GOT3 (cell line): ENCODE measurements around the gene ARSJ.

Source experiments
- DNase-seq: peaks from one replicate; lab custom pipeline; 2025; ENCODE audit warnings: mixed read lengths; lab: John Stamatoyannopoulos, UW

Gene ARSJ

DNA sequence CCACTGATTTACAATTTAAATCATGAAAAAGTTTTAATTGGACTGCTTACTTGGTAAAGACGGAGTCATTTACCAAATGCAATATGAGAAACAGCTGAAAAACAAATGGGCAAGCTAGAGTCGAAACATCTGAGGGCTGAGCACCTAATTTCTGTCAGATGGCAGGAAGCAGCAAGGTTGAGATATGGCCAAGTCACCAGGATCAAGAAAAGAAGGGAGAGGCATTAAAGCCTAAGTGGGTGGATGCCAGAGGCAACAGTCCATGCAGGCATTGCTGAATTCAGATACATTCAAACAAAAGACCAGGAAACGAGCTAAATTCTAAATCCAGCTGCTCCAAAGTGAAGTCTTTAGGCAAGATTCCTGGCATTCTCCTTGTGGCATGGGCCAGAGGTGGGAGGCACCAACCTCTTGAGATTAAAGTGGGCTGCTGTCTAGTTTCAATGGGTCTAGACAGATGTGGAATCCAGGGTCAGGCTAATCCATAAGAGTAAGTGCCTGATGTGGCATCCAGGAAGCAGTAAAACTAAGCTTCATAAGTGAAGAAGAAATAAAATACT is 8.0 kb upstream of the ARSJ start:
- DNase-seq = no peak

DNA sequence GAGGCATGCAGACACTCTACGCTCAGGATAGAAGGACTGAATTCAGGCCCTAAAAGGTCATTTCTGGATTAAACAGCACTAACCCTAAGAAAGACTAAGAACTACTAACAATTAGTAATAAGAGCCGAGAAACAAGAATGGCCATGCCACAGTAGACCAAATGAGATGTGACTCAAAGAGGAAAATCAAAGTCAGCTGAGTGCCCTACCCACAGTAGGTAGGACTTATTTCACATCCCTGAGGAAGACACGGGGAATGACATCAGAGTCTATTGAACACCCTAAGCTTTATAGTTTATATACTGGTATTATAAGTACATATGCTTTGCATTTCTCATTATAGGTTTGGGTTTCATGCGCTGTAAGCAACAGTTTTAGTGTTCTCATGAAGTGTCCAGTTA is 2.7 kb upstream of the ARSJ start:
- no peak for DNase-seq

DNA sequence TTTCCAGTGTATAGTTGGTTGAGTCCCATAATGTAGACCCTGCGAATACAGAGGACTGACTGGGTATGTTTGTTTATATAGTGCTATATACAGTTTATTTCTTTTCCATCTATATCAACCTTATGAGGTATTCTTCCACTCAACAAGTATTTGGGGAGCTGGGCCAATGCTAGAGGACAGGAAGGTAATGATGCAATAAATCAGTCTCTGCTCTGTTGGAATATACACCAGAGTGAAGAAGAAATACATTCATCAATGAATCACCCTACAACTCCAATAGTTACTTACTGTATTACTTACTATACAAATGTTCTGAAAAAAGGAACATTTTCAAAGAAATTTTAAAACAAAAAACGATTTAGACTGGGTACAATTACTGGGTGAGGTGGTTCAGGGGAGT is 2.1 kb upstream of the ARSJ start:
- no peak for DNase-seq

GRCh38 chr4:113979905-113980615 is 613 bp upstream of the ARSJ start:
- DNase-seq = no peak

DNA sequence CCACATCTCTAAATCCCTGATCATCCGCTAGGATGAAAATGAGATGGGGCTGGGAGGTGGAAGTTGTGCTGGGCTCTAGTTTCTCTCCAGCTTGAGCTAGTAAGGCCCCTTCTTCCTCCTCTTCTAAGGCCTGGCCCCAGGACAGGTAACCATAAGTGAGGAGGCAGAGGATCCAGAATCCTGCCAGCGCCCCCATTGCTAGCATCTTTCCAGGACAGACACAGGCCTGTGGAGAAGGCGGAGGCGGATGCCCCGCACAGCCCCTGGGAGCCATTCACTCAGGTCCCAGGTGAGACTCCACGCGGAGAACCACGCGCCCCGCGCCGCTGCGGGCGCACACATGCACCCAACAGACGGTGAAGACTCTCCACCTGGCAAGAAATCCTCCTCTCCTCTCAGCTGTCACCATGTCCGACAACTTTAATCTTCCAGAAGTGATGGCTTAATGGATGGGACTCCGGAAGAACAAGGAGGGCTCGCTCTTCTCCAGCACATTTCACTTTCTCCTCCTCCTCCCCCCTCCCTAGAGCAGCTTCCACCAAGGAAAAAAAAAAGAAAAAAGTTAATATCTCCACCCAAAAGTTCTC is 793 bp downstream of the ARSJ start:
- DNase-seq = no peak

GRCh38 chr4:113978105-113978504 is 1.3 kb downstream of the ARSJ start:
- DNase-seq = no peak

- DNase-seq = no peak
Measured at GRCh38 chr4:113977526-113977855, 2.0 kb downstream of the ARSJ start.

DNA sequence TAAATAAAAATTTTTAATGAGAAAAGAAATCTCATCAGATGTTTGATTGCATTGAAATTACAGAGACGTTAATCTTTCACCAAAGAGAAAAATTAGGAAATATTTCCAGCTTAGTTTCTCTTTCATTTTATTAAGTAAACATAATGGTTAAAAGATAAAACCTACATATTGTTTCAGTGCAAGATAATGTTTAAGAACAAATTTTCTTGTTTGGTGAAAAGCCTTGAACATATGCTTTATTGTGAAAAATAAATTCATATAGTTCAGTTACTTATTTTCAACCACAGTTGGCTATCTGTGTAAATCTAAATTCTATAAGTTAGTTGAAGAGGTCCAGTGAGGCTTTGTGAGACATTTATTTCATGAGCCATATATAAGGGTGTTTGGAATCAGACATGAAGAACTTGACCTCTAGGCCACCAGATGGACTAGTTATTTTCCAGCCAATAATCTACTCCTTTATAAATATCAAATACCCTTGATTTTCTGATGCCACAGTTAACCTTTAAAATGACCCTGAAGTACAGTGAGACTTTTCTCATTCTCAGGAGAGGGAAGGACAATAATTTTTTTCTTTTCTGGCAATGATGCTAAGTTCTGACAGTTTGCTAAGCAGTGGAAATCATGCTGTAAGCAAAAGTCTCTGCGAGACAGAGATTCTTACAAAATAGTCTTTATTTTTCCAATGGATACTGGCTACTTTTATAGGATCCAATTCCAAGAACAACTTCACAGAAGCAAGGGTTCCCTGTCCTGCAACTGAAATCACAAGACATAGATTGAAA is 2.5 kb downstream of the ARSJ start:
- DNase-seq = no peak

DNA sequence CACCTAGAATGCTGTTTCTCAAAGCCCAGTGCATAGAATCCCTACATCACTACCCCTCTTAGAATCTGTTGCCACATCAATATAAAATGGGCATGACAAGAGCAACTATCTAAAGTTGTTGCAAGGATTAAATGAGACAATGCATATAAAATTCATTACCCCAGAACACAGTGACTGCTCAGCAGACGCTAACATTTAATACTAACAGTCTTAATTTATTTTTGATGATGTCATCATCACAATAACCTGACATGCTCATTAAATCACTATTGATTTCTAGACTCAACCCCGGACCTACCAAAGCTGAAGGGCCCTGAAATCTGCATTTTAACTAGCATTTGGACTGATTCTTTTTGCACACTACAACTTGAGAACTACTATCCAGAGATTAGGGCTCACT is 3.9 kb downstream of the ARSJ start:
- no peak for DNase-seq

DNA sequence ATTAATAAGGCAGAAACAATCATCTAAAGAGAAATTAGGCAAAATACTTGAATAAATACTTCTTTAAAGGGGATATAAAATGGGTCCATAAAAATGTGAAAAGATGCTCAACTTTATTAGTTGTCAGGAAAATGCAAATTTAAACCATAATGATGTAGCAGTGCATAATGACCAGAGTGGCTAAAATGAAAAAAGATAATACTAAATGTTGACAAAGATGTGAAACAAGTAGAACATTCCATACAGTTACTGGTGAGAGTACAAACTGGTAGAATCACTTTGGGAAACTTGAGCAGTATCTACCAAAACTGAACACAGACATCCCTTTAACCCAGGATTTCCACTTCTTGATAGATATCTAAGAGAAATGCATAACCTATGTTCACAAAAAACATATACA is 5.0 kb downstream of the ARSJ start:
- no peak for DNase-seq

DNA sequence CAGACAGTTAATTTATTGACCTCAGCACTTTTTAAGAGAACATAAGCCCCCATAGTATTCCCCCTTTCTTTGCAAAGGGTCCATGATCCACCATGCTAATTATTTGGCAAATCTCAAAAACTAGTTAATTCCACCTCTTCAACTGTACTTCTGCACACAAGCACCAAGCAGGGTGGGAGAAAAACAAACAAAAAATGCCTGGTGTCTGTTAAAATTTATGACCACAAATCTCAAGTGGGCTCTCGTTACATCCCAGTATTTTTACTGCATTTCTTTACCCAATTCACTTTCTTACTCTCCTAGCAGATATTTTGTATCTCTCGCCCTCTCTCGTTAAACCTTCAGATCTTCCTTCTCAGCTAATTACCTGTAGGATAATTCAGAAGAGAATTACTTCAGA is 6.1 kb downstream of the ARSJ start:
- DNase-seq = no peak

GRCh38 chr4:113972781-113973180 is 6.7 kb downstream of the ARSJ start:
- no peak for DNase-seq

DNA sequence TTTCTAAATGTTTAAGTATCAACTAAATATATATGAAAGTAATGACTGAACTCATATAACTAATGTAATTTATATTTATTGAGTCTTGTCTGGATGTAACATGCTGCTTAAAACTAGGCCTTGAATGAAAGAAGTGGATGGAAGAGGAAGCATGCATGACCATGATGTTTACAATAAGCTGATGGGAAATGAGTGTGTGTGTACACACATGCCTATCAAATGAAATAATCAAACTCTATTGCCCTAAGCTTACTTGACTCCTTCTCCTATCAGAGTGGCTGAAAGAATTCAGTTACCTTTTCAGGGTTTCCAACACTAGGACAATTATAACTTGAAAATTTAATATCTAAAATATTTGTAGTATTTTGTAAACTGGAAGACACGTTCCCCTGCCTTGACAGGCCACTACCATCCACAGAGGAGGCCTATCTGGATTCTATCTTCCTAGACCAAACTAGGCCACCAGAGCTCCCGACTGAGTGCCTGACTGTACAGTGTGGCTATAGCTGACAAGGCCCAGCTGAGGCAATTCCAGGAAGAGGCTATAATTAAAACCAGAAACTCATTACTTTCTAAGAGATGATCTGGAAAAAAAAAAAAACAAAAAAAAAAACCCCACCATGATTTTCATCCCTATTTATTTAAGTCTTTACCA is 7.6 kb downstream of the ARSJ start:
- no peak for DNase-seq

- DNase-seq = no peak
Measured at GRCh38 chr4:113969709-113970334, 9.6 kb downstream of the ARSJ start.

- DNase-seq = no peak
Measured at GRCh38 chr4:113968473-113968872, 11.0 kb downstream of the ARSJ start.

GRCh38 chr4:113967687-113968086 is 11.8 kb downstream of the ARSJ start:
- no peak for DNase-seq

- DNase-seq = no peak
Measured at GRCh38 chr4:113962719-113963265, 16.7 kb downstream of the ARSJ start.

DNA sequence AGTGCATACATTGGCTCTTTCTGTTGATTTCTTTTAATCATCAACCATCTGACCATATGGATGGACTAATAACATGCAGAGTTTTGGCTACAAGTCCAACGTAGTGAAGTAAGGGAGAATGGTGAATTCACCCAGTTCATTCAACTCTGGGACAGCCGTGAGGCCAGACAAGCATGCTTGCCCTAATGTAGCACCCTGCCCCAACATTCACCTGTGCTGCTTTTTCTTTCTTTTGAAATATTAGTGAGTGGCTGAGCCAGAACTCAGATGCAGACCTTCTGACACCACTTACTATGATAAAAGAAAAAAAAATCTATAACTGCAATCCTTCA is 17.5 kb downstream of the ARSJ start:
- no peak for DNase-seq

GRCh38 chr4:113960684-113961321 is 18.6 kb downstream of the ARSJ start:
- DNase-seq = no peak

DNA sequence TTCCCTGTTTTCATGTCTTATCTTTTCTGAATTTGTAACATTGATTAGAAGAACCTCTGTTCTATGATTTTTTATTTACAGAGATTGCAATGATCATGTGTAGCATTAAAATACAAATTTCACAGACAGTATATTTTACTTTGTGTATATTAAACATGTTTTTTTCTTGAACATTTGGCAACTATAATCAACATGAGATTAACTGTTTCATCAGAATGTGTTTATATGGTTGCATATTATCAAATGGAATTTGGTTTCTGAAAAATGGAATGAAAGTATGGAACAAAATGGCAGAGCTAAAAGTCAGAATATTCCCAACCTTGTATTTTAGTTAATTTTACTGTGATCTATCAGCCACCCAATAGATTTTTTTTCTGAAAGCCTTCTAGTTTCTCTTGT is 19.9 kb downstream of the ARSJ start:
- no peak for DNase-seq

GRCh38 chr4:113958766-113959538 is 20.5 kb downstream of the ARSJ start:
- no peak for DNase-seq
